NT2/D1 (cell line): ENCODE measurements around the gene BMX.

Source experiments
- YY1 ChIP-seq: IDR thresholded peaks from 2 replicates; pipeline ENCODE4 v1.6.1; 2011; ENCODE audit not compliant: insufficient read length, insufficient read depth
- ZNF274 ChIP-seq: IDR thresholded peaks from 2 replicates; pipeline ENCODE4 v1.6.1; 2011; ENCODE audit warnings: mild to moderate bottlenecking, low read depth, low read length

DNA sequence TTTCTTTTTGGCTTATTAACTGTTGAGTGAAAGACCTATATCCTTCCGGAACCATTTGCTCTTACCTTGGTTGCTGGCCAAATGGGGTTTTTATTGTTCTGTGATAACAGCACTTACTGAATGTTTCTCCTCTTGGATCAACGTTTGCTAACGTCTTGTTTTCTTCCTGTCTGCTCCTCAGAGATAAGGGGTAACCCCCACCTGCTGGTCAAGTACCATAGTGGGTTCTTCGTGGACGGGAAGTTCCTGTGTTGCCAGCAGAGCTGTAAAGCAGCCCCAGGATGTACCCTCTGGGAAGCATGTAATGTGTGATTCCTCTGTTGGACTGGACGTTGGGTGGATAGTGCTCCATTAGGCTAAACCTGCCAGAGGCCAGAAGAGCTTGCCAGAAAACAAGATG is 15.3 kb downstream of the BMX start:
- no peak for TF ChIP-seq ZNF274
- no peak for TF ChIP-seq YY1
